ENCODE results near the gene STXBP5. TPM values are rescaled to one million over a fixed set of nuclear protein-coding genes. Genes with fewer than 3 reads are reported as not detected.
A peak's percentile ranks its signal among the peaks of the same experiment; 100 is the strongest.

Gene STXBP5
- total and polyA plus RNA-seq, 9 of the 15 experiments (the other 6 are each of a cell fraction or from before 2014, with no cell fraction given), result 23.3 to 172 (median 71.5) TPM

DNA sequence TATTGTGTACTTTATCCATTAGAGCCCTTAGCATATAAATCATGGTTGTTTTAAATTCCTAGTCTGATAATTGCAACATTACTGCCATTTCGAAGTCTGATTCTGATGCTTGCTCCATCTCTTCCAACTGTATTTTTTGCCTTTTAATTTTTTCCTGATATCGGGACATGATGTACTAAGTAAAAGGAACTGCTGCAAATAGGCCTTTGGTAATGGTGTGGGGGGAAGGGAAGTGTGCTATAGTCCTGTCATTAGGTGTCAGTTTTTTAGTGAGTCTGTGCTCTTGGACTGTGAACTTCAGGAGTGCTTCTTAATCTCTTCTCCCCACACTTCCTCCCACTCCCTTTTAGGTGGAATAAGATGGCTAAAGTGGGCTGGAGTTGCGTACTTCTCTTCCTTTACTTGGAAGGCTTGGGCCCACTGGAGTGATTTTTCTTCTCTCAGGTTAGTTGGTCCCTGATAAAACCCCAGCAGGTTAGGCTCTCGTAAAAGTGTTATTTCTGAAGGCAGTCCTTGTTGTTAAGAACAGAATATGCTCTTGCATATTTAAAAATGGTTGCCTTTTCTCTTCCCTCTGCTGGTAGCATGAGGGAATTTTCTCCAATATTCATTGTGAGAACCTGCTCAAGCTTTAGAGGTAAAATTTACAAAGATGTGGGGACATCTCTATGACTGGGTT is 18.1 kb downstream of the STXBP5 start (continued):
- no peak for TF ChIP-seq ZNF318 (IDR thresholded peaks at IDR 0.05; ENCODE audit: borderline replicate concordance in 1 of 2, low read depth in 1 of 2)
- TF ChIP-seq GABPB2 (CRISPR knock-in tag; conservative IDR thresholded peaks at IDR 0.05), result no peak
- TF ChIP-seq EWSR1 (IDR thresholded peaks at IDR 0.05; ENCODE audit: borderline replicate concordance, low read depth, partially characterized antibody), result no peak
- TF ChIP-seq, protein P1, sequence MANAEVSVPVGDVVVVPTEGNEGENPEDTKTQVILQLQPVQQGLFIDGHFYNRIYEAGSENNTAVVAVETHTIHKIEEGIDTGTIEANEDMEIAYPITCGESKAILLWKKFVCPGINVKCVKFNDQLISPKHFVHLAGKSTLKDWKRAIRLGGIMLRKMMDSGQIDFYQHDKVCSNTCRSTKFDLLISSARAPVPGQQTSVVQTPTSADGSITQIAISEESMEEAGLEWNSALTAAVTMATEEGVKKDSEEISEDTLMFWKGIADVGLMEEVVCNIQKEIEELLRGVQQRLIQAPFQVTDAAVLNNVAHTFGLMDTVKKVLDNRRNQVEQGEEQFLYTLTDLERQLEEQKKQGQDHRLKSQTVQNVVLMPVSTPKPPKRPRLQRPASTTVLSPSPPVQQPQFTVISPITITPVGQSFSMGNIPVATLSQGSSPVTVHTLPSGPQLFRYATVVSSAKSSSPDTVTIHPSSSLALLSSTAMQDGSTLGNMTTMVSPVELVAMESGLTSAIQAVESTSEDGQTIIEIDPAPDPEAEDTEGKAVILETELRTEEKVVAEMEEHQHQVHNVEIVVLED (CRISPR knock-in tag; IDR thresholded peaks at IDR 0.05), result no peak
- TF ChIP-seq ZNF184 (CRISPR knock-in tag; IDR thresholded peaks at IDR 0.05), result no peak
- no peak for TF ChIP-seq PTRF (tag; IDR thresholded peaks at IDR 0.05)
- TF ChIP-seq HSF4 (CRISPR knock-in tag; IDR thresholded peaks at IDR 0.05; ENCODE audit: borderline replicate concordance), result no peak
- no peak for TF ChIP-seq ZNF76 (CRISPR knock-in tag; IDR thresholded peaks at IDR 0.05; ENCODE audit: borderline replicate concordance)
- TF ChIP-seq ZNF696 (CRISPR knock-in tag; conservative IDR thresholded peaks at IDR 0.05), result no peak
- TF ChIP-seq ZBED1 (IDR thresholded peaks at IDR 0.05), result peak; percentile 62; the same call in 1 of the 2 replicates
- no peak for TF ChIP-seq IFI16 (CRISPR knock-in tag; IDR thresholded peaks at IDR 0.05)
- TF ChIP-seq POLR2A (conservative IDR thresholded peaks at IDR 0.05), result no peak; the same call in 1 of the 2 replicates
- no peak for TF ChIP-seq GABPB1 (CRISPR knock-in tag; IDR thresholded peaks at IDR 0.05)
- no peak for TF ChIP-seq SAFB2 (IDR thresholded peaks at IDR 0.05; ENCODE audit: borderline replicate concordance, low read depth, low read length, severe bottlenecking)
- no peak for TF ChIP-seq CREBBP (IDR thresholded peaks at IDR 0.05; ENCODE audit: low read depth, low read length)

Measured in K562 (cell line).